Neural progenitor cell (in vitro differentiated cells): ENCODE results near the gene TMEM176A.

ENCODE experiments used
- EZH2 ChIP-seq: fragments of 200-600 bp; sonication (generic); IDR thresholded peaks from 2 replicates; pipeline ENCODE4 v1.6.1; 2017; ENCODE audit warnings: antibody characterized with exemption, mild to moderate bottlenecking, moderate library complexity
- TF ChIP-seq, protein P1 (sequence below): fragments of 200-600 bp; sonication (generic); IDR thresholded peaks from 2 replicates; pipeline ENCODE4 v1.5.1; 2017; ENCODE audit warnings: antibody characterized with exemption, mild to moderate bottlenecking

DNA sequence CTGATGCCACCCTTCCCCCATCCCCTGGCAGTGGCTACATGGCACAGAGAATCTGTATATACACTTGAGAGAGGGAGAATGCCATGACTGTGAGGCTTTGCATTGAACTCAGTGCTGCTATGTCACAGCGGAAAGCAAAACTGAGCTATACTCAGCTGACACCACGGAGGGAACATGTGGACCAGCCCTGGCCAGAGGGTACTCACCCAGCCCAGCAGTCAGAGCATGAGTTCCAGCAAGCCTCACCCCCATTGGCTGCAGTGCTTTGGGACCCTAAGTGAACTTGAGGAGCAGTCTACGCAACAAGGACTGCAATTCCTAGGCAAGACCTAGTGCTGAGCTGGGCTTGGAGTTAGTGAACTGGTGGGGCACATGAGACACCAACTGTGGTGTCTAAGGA lies 41.4 kb downstream of the TMEM176A start:
- TF ChIP-seq, protein P1, sequence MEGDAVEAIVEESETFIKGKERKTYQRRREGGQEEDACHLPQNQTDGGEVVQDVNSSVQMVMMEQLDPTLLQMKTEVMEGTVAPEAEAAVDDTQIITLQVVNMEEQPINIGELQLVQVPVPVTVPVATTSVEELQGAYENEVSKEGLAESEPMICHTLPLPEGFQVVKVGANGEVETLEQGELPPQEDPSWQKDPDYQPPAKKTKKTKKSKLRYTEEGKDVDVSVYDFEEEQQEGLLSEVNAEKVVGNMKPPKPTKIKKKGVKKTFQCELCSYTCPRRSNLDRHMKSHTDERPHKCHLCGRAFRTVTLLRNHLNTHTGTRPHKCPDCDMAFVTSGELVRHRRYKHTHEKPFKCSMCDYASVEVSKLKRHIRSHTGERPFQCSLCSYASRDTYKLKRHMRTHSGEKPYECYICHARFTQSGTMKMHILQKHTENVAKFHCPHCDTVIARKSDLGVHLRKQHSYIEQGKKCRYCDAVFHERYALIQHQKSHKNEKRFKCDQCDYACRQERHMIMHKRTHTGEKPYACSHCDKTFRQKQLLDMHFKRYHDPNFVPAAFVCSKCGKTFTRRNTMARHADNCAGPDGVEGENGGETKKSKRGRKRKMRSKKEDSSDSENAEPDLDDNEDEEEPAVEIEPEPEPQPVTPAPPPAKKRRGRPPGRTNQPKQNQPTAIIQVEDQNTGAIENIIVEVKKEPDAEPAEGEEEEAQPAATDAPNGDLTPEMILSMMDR = no peak
- no peak for TF ChIP-seq EZH2
